Cardiac fibroblast (primary cell): ENCODE data around the gene RGL1.

Experiments
- DNase-seq, 2 donors: peaks; one replicate each; pipeline versions ENCODE4 v3.0.0 to v3.0.0-alpha.2; 2010; ENCODE audit warnings: low read depth in 2 of 2
- H3K4me3 ChIP-seq, 2 donors: replicated peaks in 1 of 2; 1 replicate in 1 of 2; 2 replicates in 1 of 2; pipeline ENCODE4 v1.5.1; 2011; ENCODE audit warnings: low read depth in 2 of 2, low read length in 2 of 2, mild to moderate bottlenecking in 2 of 2, moderate library complexity in 1 of 2
- CTCF ChIP-seq: IDR thresholded peaks from one replicate; pipeline ENCODE4 v1.5.1; 2011; ENCODE audit warnings: low read depth, mild to moderate bottlenecking, low read length, inconsistent platforms

The RGL1 gene

GRCh38 chr1:183968386-183968785, 163.5 kb downstream of the RGL1 start:
- no peak for DNase-seq
- no peak for TF ChIP-seq CTCF
- no peak overlapping the region for H3K4me3 ChIP-seq

GRCh38 chr1:183970516-183971300, 165.8 kb downstream of the RGL1 start:
- no peak for TF ChIP-seq CTCF
- no peak overlapping the region for H3K4me3 ChIP-seq
- DNase-seq, result no peak

DNA sequence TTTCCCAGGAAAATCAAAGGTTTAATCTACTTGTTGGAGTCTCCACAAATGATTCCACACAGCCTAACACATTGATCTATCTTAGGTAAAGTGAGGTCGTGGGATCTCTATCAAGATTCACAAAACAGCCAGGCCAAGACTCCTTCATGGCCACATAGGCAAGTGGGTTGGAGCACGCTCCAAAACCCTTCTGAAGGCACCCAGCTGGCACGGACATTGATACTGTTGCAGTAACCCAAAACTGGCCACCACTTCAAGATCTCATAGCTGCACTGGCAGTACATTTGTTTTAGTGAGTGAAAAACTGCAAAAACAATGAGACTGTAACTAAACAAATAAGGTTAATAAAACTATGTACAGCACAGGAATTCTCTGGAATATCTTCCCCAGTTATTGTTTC, 170.7 kb downstream of the RGL1 start:
- no peak for TF ChIP-seq CTCF
- no peak for DNase-seq

DNA sequence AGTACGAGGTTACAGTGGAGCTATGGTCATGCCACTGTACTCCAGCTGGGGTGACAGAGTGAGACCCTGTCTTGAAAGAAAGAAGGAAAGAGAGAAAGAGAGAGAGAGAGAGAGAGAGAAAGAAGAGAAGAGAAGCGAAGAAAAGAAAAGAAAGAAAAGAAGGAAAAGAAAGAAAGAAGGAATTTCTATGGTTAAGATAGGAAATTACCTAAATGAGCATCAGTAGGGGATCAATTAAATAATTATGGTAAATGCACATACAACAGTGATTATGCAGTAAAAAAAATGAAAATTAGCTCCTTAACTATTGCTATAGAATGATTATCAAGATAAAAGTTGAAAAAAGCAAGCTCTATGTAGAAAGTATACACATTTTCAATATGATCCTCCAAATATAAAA, 172.8 kb downstream of the RGL1 start:
- no peak overlapping the region for H3K4me3 ChIP-seq
- no peak for DNase-seq
- TF ChIP-seq CTCF, result no peak

More for the DNA sequence above, 170.7 kb downstream of the RGL1 start:
- H3K4me3 ChIP-seq, result no peak overlapping the region
